ENCODE results near the gene DSG2. TPM values are rescaled to one million over a fixed set of nuclear protein-coding genes. Genes with fewer than 3 reads are reported as not detected.

DSG2 gene
- total RNA-seq, 2 donors from 2014 or later = 112 to 144 TPM

DNA sequence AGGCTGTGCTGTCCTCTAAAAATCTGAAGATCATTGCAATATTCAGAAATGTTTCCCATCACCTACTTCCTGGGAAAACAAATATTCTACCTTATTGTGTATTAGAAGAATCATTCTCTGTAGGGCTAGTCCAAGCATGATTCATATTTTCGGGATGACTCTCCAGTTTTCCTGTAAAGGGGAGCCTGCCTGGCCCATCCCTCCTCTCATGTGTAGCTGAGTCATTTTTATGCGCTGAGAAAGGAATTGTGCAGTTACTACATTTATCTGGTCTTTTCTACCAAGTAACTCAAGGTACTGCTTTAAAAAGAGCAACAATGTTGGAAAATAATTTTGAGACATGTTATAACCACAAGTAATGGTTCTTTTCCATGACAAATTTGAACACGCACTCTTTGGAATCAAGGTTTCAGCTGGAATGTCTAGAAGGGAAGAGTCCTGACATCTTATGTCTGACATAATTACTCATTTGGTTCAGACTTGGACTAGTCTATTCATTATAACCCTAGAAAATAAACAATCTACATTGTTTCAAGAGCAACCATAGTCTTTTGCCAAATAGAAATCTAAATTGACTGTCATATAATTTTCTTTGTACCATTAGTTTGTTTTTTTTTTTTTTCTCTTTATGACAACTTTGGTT, 43.8 kb upstream of the DSG2 start:
- no peak for DNase-seq
- Mint-ChIP-seq H3K4me1 (no peaks in the 10 kb centered on the region), H3K27ac (no peak overlapping the region), H3K4me3 (no peak overlapping the region), H3K9me3 (no peaks in the 10 kb centered on the region), H3K27me3 (ENCODE audit: insufficient read depth) (peaks cover 2% of the 10 kb centered on the region), H3K36me3 (ENCODE audit: low read depth) (no peaks in the 10 kb centered on the region)
- Histone ChIP-seq H3K4me1 (ENCODE audit: control insufficient read depth, insufficient read depth, low read length) (no peaks in the 10 kb centered on the region), H3K4me3 (ENCODE audit: low read length) (no peak overlapping the region), H3K36me3 (ENCODE audit: control insufficient read depth, insufficient read depth, low read length) (no peaks in the 10 kb centered on the region), H3K27ac (ENCODE audit: low read depth, low read length) (no peak overlapping the region), H3K27me3 (ENCODE audit: control insufficient read depth, insufficient read depth, low read length, poor library complexity, severe bottlenecking) (no peaks in the 10 kb centered on the region), H3K9me3 (ENCODE audit: control insufficient read depth, low read length) (no peaks in the 10 kb centered on the region), H3K9ac (ENCODE audit: extremely low read depth, low read length, poor library complexity, severe bottlenecking) (no peak overlapping the region)
- 89 to 94% methylated on average over 2 to 3 of the region's 3 CpGs for WGBS, 2 experiments (ENCODE audit: insufficient coverage in 1 of 2, insufficient read length in 1 of 2)
- TF ChIP-seq CTCF (conservative IDR thresholded peaks at IDR 0.05) = no peak

- H3K9ac ChIP-seq (ENCODE audit: extremely low read depth, low read length, poor library complexity, severe bottlenecking) = no peak overlapping the region
- Mint-ChIP-seq H3K27me3 (ENCODE audit: insufficient read depth) (no peaks in the 10 kb centered on the region), H3K36me3 (ENCODE audit: low read depth) (no peaks in the 10 kb centered on the region), H3K9me3 (no peaks in the 10 kb centered on the region), H3K4me3 (no peak overlapping the region), H3K27ac (no peak overlapping the region), H3K4me1 (peaks cover 2% of the 10 kb centered on the region)
- no CpG with 5 or more reads among the region's 1 CpG for WGBS, 2 experiments (ENCODE audit: insufficient coverage in 1 of 2, insufficient read length in 1 of 2)
- no peak overlapping the region for H3K4me3 ChIP-seq (ENCODE audit: low read length)
- H3K36me3 ChIP-seq (ENCODE audit: control insufficient read depth, insufficient read depth, low read length) = no peaks in the 10 kb centered on the region
- no peak overlapping the region for H3K27ac ChIP-seq (ENCODE audit: low read depth, low read length)
- H3K4me1 ChIP-seq (ENCODE audit: control insufficient read depth, insufficient read depth, low read length) = no peaks in the 10 kb centered on the region
- H3K27me3 ChIP-seq (ENCODE audit: control insufficient read depth, insufficient read depth, low read length, poor library complexity, severe bottlenecking) = no peaks in the 10 kb centered on the region
- DNase-seq = no peak
- H3K9me3 ChIP-seq (ENCODE audit: control insufficient read depth, low read length) = no peaks in the 10 kb centered on the region
- no peak for TF ChIP-seq CTCF (conservative IDR thresholded peaks at IDR 0.05)
Measured at GRCh38 chr18:31469629-31470028, 28.3 kb upstream of the DSG2 start.

GRCh38 chr18:31478688-31479087, 19.3 kb upstream of the DSG2 start:
- no peak overlapping the region for H3K27ac Mint-ChIP-seq
- H3K9me3 Mint-ChIP-seq = peaks cover 2% of the 10 kb centered on the region
- no peak for DNase-seq
- H3K36me3 ChIP-seq (ENCODE audit: control insufficient read depth, insufficient read depth, low read length) = no peaks in the 10 kb centered on the region
- WGBS, 2 experiments (ENCODE audit: insufficient coverage in 1 of 2, insufficient read length in 1 of 2) = 95 to 97% methylated on average over 9 to 10 of the region's 10 CpGs
- no peaks in the 10 kb centered on the region for H3K36me3 Mint-ChIP-seq (ENCODE audit: low read depth)
- H3K9me3 ChIP-seq (ENCODE audit: control insufficient read depth, low read length) = no peaks in the 10 kb centered on the region
- H3K27ac ChIP-seq (ENCODE audit: low read depth, low read length) = no peak overlapping the region
- H3K27me3 ChIP-seq (ENCODE audit: control insufficient read depth, insufficient read depth, low read length, poor library complexity, severe bottlenecking) = no peaks in the 10 kb centered on the region
- no peak overlapping the region for H3K9ac ChIP-seq (ENCODE audit: extremely low read depth, low read length, poor library complexity, severe bottlenecking)
- H3K4me1 Mint-ChIP-seq = no peaks in the 10 kb centered on the region
- H3K4me3 ChIP-seq (ENCODE audit: low read length) = no peak overlapping the region
- no peaks in the 10 kb centered on the region for H3K4me1 ChIP-seq (ENCODE audit: control insufficient read depth, insufficient read depth, low read length)
- TF ChIP-seq CTCF (conservative IDR thresholded peaks at IDR 0.05) = no peak
- H3K4me3 Mint-ChIP-seq = no peak overlapping the region
- H3K27me3 Mint-ChIP-seq (ENCODE audit: insufficient read depth) = no peaks in the 10 kb centered on the region

Measured in endodermal cell (in vitro differentiated cells).